Lower leg skin (tissue), 3 donors: Measurements from ENCODE around the gene ST6GALNAC5.

Experiments
- POLR2A ChIP-seq, 2 donors: fragments of 450-650 bp; IDR thresholded peaks; one replicate each; pipeline ENCODE4 v1.6.1; 2016 to 2017; ENCODE audit warnings: antibody characterized with exemption in 2 of 2, mild to moderate bottlenecking in 1 of 2, moderate library complexity in 1 of 2
- TF ChIP-seq, protein P1 (sequence below), 3 donors: fragments of 450-650 bp; IDR thresholded peaks; one replicate each; pipeline ENCODE4 v1.5.1; 2016; ENCODE audit warnings: antibody characterized with exemption in 3 of 3, mild to moderate bottlenecking in 3 of 3, moderate library complexity in 2 of 3

DNA sequence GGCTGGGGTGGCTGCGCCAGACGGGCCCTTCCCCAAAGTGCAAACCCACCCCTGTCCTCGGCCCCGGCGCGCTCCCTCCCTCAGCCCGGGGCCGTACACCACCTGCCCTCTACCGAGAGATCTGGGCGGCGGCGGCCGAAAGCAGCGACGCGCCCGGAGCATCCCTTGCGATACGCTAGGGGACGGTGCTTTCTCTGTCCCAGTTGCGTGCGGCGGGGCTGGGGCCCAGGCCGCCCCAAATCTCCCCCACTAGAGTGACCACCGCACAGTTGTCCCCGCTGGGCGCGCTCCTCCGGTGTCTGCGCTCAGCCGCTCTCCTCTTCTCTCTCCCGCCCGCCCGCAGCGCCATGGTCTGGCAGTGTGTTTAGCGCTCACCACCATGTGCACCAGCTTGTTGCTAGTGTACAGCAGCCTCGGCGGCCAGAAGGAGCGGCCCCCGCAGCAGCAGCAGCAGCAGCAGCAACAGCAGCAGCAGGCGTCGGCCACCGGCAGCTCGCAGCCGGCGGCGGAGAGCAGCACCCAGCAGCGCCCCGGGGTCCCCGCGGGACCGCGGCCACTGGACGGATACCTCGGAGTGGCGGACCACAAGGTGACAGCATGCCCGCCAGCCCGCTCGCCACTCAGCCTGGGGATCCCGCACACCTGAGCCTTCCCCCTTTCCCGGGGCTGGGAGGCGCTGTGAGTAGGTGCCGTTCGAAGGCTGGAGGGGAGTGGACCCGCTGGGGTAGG is 1.0 kb downstream of the ST6GALNAC5 start:
- TF ChIP-seq, protein P1, sequence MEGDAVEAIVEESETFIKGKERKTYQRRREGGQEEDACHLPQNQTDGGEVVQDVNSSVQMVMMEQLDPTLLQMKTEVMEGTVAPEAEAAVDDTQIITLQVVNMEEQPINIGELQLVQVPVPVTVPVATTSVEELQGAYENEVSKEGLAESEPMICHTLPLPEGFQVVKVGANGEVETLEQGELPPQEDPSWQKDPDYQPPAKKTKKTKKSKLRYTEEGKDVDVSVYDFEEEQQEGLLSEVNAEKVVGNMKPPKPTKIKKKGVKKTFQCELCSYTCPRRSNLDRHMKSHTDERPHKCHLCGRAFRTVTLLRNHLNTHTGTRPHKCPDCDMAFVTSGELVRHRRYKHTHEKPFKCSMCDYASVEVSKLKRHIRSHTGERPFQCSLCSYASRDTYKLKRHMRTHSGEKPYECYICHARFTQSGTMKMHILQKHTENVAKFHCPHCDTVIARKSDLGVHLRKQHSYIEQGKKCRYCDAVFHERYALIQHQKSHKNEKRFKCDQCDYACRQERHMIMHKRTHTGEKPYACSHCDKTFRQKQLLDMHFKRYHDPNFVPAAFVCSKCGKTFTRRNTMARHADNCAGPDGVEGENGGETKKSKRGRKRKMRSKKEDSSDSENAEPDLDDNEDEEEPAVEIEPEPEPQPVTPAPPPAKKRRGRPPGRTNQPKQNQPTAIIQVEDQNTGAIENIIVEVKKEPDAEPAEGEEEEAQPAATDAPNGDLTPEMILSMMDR (IDR thresholded peaks at IDR 0.05): no peak
- TF ChIP-seq POLR2A (IDR thresholded peaks at IDR 0.05): no peak
